GM23338 (cell line): Measurements from ENCODE around the gene GALM.

Experiments used
- CTCF ChIP-seq, 2 experiments: fragments of 200-600 bp in 1 of 2; sonication (generic) in 1 of 2; conservative IDR thresholded peaks; 2 replicates each; pipeline versions ENCODE4 v1.5.1 to v1.6.1; 2016 to 2017; ENCODE audit warnings: antibody characterized with exemption in 2 of 2, low read depth in 2 of 2, mild to moderate bottlenecking in 2 of 2, moderate library complexity in 1 of 2
- EZH2 ChIP-seq: fragments of 200-600 bp; sonication (generic); IDR thresholded peaks from one replicate; pipeline ENCODE4 v1.8.0; 2017; ENCODE audit warnings: antibody characterized with exemption, mild to moderate bottlenecking, low read depth; ENCODE audit not compliant: unreplicated experiment
- EZH2phosphoT487 ChIP-seq: fragments of 200-600 bp; sonication (generic); IDR thresholded peaks from one replicate; pipeline ENCODE4 v1.8.1; 2018; ENCODE audit warnings: antibody characterized with exemption; ENCODE audit not compliant: unreplicated experiment
- JUNB ChIP-seq: IDR thresholded peaks from one replicate; pipeline ENCODE4 v1.6.1; 2016; ENCODE audit warnings: antibody characterized with exemption; ENCODE audit not compliant: unreplicated experiment
- POLR2AphosphoS5 ChIP-seq: IDR thresholded peaks from 2 replicates; pipeline ENCODE4 v1.6.1; 2016; ENCODE audit warnings: antibody characterized with exemption, low read depth
- REST ChIP-seq: IDR thresholded peaks from one replicate; pipeline ENCODE4 v1.6.1; 2018; ENCODE audit warnings: antibody characterized with exemption; ENCODE audit not compliant: unreplicated experiment
- ZNF114 ChIP-seq: fragments of 250-450 bp; sonication (Bioruptor Pico); IDR thresholded peaks from 2 replicates; pipeline ENCODE4 v1.5.0; 2020; ENCODE audit warnings: mild to moderate bottlenecking, moderate library complexity
- ZNF331 ChIP-seq: fragments of 250-450 bp; sonication (Bioruptor Pico); IDR thresholded peaks from 2 replicates; pipeline ENCODE4 v1.5.0; 2020; ENCODE audit warnings: low read depth, mild to moderate bottlenecking, moderate library complexity

GRCh38 chr2:38719706-38720105 is 53.8 kb downstream of the GALM start:
- TF ChIP-seq EZH2 (no peak), CTCF (conservative IDR thresholded peaks at IDR 0.05; ENCODE audit: low read depth in 2 of 2) (no peak), POLR2AphosphoS5 (no peak), ZNF114 (CRISPR knock-in tag) (no peak), JUNB (no peak), REST (no peak), EZH2phosphoT487 (no peak), ZNF331 (CRISPR knock-in tag) (no peak)
